A549 (cell line): ENCODE results near the gene RRP36. TPM values are rescaled to one million over a fixed set of nuclear protein-coding genes. Genes with fewer than 3 reads are reported as not detected.

Experiments used
- ATAC-seq, 2 experiments: fragments of 200-7000 bp in 1 of 2; fragments of >200 bp in 1 of 2; cut with Nextera tagmentation in 1 of 2; cut with Tn5 transposase in 1 of 2; 3 replicates each; pipeline versions ENCODE4 v1.8.0 to v1.9.1; 2018 to 2020; ENCODE audit warnings: mild to moderate bottlenecking in 1 of 2, moderate library complexity in 1 of 2
- CTCF ChIA-PET: fragments of 300-600 bp; sonication (Branson Sonifier 250); formaldehyde crosslinking; extraction: SDS; loops from one replicate; lab custom pipeline; 2021; ENCODE audit warnings: antibody characterized with exemption, inconsistent platforms; lab: Yijun Ruan, JAX
- POLR2A ChIA-PET: fragments of 350-600 bp; formaldehyde crosslinking; extraction: SDS; loops from one replicate; lab custom pipeline; 2021; ENCODE audit warnings: antibody characterized with exemption, inconsistent platforms; lab: Yijun Ruan, JAX
- DNase-seq, 2 experiments: peaks; one replicate each; pipeline versions ENCODE4 v3.0.0 to v3.0.0-alpha.2; 2011 to 2016; ENCODE audit warnings: low read depth in 1 of 2, low spot score in 1 of 2
- FAIRE-seq: peaks from 2 replicates; lab custom pipeline; 2011; peaks lifted over from hg19 to GRCh38; lab: Jason Lieb, UNC
- H3K27ac ChIP-seq, 2 experiments: fragments of >200 bp; sonication (Bioruptor Twin); formaldehyde crosslinking; 3 replicates each; pipeline ENCODE4 v1.5.1; 2016 to 2017
- H3K4me1 ChIP-seq: fragments of >200 bp; sonication (Bioruptor Twin); formaldehyde crosslinking; 3 replicates; pipeline ENCODE4 v1.6.1; 2016
- H3K4me2 ChIP-seq: fragments of >200 bp; sonication (Bioruptor Twin); formaldehyde crosslinking; 3 replicates; pipeline ENCODE4 v1.6.1; 2016
- H3K4me3 ChIP-seq: fragments of >200 bp; sonication (Bioruptor Twin); formaldehyde crosslinking; 3 replicates; pipeline ENCODE4 v1.5.1; 2016
- H3K9me3 ChIP-seq: fragments of >200 bp; sonication (Bioruptor Twin); formaldehyde crosslinking; 3 replicates; pipeline ENCODE4 v1.6.1; 2016
- CHD4 ChIP-seq: fragments of 200-600 bp; sonication (generic); IDR thresholded peaks from 2 replicates; pipeline ENCODE4 v1.6.1; 2016; ENCODE audit warnings: antibody characterized with exemption, mild to moderate bottlenecking, borderline replicate concordance
- ESRRA ChIP-seq: fragments of 150-350 bp; IDR thresholded peaks from 2 replicates; pipeline ENCODE4 v1.6.1; 2014; ENCODE audit warnings: mild to moderate bottlenecking, low read length, borderline replicate concordance
- HEYL ChIP-seq: fragments of 250-450 bp; sonication (Bioruptor Pico); IDR thresholded peaks from 2 replicates; pipeline ENCODE4 v1.8.0; 2021; ENCODE audit warnings: mild to moderate bottlenecking, moderate library complexity
- KDM5A ChIP-seq: fragments of 200-600 bp; sonication (generic); IDR thresholded peaks from 2 replicates; pipeline ENCODE4 v1.6.1; 2016; ENCODE audit warnings: antibody characterized with exemption, mild to moderate bottlenecking
- MAFK ChIP-seq: fragments of 450-650 bp; IDR thresholded peaks from 2 replicates; pipeline ENCODE4 v1.6.1; 2014; ENCODE audit not compliant: partially characterized antibody
- NFE2L2 ChIP-seq: fragments of 150-350 bp; conservative IDR thresholded peaks from 2 replicates; pipeline ENCODE4 v1.6.1; 2014; ENCODE audit warnings: low read length
- PHF8 ChIP-seq: fragments of 200-600 bp; sonication (generic); IDR thresholded peaks from 2 replicates; pipeline ENCODE4 v1.6.1; 2016; ENCODE audit warnings: low read depth, mild to moderate bottlenecking, antibody characterized with exemption, moderate library complexity, borderline replicate concordance
- POLR2AphosphoS2 ChIP-seq: conservative IDR thresholded peaks from 2 replicates; pipeline ENCODE4 v1.6.1; 2012; ENCODE audit warnings: low read length, improper control_type of control experiment, inconsistent platforms
- RARB ChIP-seq: fragments of 250-450 bp; sonication (Bioruptor Pico); IDR thresholded peaks from 2 replicates; pipeline ENCODE4 v1.8.0; 2021; ENCODE audit warnings: mild to moderate bottlenecking, moderate library complexity
- RCOR1 ChIP-seq: fragments of 150-350 bp; IDR thresholded peaks from 2 replicates; pipeline ENCODE4 v1.6.1; 2014; ENCODE audit warnings: antibody characterized with exemption, low read length, low read depth
- SMC3 ChIP-seq: fragments of >200 bp; sonication (Bioruptor Twin); formaldehyde crosslinking; IDR thresholded peaks from 3 replicates; pipeline ENCODE4 v1.6.1; 2018; ENCODE audit warnings: inconsistent platforms
- USF2 ChIP-seq: fragments of 450-650 bp; IDR thresholded peaks from 2 replicates; pipeline ENCODE4 v1.6.1; 2014; ENCODE audit warnings: antibody characterized with exemption
- ZSCAN20 ChIP-seq: fragments of 250-450 bp; sonication (Bioruptor Pico); IDR thresholded peaks from 2 replicates; pipeline ENCODE4 v1.8.0; 2022; ENCODE audit warnings: mild to moderate bottlenecking, moderate library complexity
- WGBS: methylation state at CpG from one replicate; pipeline ENCODE4 v1.1.6; 2017; ENCODE audit errors: missing lambda C conversion rate; 5-methylcytosine and 5-hydroxymethylcytosine counted together
- polyA plus RNA-seq, 4 experiments: library from polyadenylated mRNA; depleted of rRNA in 3 of 4; stranded (reverse); fragments of >200 nt; fragmentation: RNase III in 1 of 4; extraction: RNeasy Plus Mini Kit Qiagen cat#74134 plus additional on column Dnase treatment in 1 of 4; gene quantifications; 2 replicates in 3 of 4; 3 replicates in 1 of 4; pipeline ENCODE4 v1.2.3, GENCODE V29; 2011 to 2017
- TF ChIP-seq, protein P1 (sequence below): fragments of 200-600 bp; sonication (generic); IDR thresholded peaks from 2 replicates; pipeline ENCODE4 v1.6.1; 2016; ENCODE audit warnings: antibody characterized with exemption, mild to moderate bottlenecking, moderate library complexity
- TF ChIP-seq, protein P2 (sequence below): fragments of 150-350 bp; IDR thresholded peaks from 2 replicates; pipeline ENCODE4 v1.6.1; 2014; ENCODE audit warnings: low read depth, mild to moderate bottlenecking, low read length
- TF ChIP-seq, protein P3 (sequence below): IDR thresholded peaks from 2 replicates; pipeline ENCODE4 v1.6.1; 2012

Gene RRP36
- polyA plus RNA-seq, 2 of the 4 experiments (the other 2 are of a cell fraction) = 52.3 to 54.0 TPM

DNA sequence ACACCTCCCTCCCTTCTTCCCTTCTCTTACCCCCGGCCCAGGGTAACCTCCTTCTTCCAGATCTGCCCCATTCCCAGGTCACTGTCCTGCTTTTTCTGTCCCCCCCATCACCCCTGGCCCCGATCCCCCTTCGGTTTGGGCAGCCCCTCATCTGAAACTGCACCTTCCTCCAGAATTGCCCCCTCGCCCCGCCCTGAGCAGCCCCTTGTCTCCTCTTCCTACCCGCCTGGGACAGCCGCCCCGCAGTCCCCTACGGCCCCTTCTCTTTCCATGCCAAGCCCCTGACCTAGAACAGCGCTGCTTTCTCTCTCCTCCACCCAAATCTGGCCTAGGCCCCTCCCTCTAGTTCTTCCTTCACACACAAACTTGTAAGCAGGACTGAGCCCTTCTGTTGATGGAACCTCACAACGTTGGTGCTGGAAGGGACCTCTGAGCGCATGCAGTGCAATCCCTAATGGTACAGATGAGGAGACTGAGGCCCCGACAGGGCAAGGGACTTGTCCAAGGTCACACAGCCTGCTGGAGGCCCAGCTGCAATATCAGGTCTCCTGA lies 36.4 kb upstream of the RRP36 start:
- no peaks in the 10 kb centered on the region for H3K9me3 ChIP-seq
- ATAC-seq = peak; percentile 4 to 5; a peak in 1 of 6 replicates
- TF ChIP-seq KDM5A = no peak
- TF ChIP-seq, protein P1, sequence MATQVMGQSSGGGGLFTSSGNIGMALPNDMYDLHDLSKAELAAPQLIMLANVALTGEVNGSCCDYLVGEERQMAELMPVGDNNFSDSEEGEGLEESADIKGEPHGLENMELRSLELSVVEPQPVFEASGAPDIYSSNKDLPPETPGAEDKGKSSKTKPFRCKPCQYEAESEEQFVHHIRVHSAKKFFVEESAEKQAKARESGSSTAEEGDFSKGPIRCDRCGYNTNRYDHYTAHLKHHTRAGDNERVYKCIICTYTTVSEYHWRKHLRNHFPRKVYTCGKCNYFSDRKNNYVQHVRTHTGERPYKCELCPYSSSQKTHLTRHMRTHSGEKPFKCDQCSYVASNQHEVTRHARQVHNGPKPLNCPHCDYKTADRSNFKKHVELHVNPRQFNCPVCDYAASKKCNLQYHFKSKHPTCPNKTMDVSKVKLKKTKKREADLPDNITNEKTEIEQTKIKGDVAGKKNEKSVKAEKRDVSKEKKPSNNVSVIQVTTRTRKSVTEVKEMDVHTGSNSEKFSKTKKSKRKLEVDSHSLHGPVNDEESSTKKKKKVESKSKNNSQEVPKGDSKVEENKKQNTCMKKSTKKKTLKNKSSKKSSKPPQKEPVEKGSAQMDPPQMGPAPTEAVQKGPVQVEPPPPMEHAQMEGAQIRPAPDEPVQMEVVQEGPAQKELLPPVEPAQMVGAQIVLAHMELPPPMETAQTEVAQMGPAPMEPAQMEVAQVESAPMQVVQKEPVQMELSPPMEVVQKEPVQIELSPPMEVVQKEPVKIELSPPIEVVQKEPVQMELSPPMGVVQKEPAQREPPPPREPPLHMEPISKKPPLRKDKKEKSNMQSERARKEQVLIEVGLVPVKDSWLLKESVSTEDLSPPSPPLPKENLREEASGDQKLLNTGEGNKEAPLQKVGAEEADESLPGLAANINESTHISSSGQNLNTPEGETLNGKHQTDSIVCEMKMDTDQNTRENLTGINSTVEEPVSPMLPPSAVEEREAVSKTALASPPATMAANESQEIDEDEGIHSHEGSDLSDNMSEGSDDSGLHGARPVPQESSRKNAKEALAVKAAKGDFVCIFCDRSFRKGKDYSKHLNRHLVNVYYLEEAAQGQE = peak; percentile 42; the same call in 1 of the 2 replicates
- peak overlapping the region; percentile 94 for H3K4me2 ChIP-seq
- WGBS = 22% methylated on average over 10 of the region's 13 CpGs
- 0 out of 3 replicates have a peak, but pooled peaks cover 8% of the 10 kb centered on the region for H3K4me1 ChIP-seq
- FAIRE-seq = no peak
- H3K27ac ChIP-seq = peak overlapping the region; percentile 80 to 93
- POLR2A ChIA-PET = interaction anchor here (1.0 to 1.9 kb wide), 5 partner anchors 19 to 185 kb away, joined by 3 to 8 read pairs (median 5); partner anchors contain the start of gene CUL7
- CTCF ChIA-PET = interaction anchor here (1.0 to 1.5 kb wide), 2 partner anchors 11 to 158 kb away, joined by 5 read pairs; no protein-coding TSS in a partner anchor
- peak overlapping the region; percentile 67 for H3K4me3 ChIP-seq
- DNase-seq = no peak

GRCh38 chr6:42987533-42988451 lies 33.6 kb upstream of the RRP36 start:
- no peak for FAIRE-seq
- ChIA-PET POLR2A (no interaction called here), CTCF (interaction anchor here (0.9 to 1.3 kb wide), 4 partner anchors 15 to 155 kb away, joined by 3 to 6 read pairs (median 4); no protein-coding TSS in a partner anchor)
- no peak for DNase-seq
- Histone ChIP-seq H3K27ac (no peak overlapping the region), H3K4me3 (no peak overlapping the region), H3K4me2 (no peak overlapping the region), H3K9me3 (no peaks in the 10 kb centered on the region), H3K4me1 (0 out of 3 replicates have a peak, but pooled peaks cover 8% of the 10 kb centered on the region)
- TF ChIP-seq NFE2L2 = no peak
- TF ChIP-seq, protein P2, sequence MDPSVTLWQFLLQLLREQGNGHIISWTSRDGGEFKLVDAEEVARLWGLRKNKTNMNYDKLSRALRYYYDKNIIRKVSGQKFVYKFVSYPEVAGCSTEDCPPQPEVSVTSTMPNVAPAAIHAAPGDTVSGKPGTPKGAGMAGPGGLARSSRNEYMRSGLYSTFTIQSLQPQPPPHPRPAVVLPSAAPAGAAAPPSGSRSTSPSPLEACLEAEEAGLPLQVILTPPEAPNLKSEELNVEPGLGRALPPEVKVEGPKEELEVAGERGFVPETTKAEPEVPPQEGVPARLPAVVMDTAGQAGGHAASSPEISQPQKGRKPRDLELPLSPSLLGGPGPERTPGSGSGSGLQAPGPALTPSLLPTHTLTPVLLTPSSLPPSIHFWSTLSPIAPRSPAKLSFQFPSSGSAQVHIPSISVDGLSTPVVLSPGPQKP = no peak
- no peak for TF ChIP-seq USF2
- TF ChIP-seq ESRRA = no peak
- TF ChIP-seq CHD4 = no peak
- TF ChIP-seq ZSCAN20 (CRISPR knock-in tag) = no peak
- TF ChIP-seq, protein P1 = no peak
- no peak for TF ChIP-seq POLR2AphosphoS2
- no peak for TF ChIP-seq SMC3
- TF ChIP-seq HEYL (CRISPR knock-in tag) = no peak
- no peak for TF ChIP-seq PHF8
- TF ChIP-seq, protein P3, sequence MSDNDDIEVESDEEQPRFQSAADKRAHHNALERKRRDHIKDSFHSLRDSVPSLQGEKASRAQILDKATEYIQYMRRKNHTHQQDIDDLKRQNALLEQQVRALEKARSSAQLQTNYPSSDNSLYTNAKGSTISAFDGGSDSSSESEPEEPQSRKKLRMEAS = no peak
- no peak for TF ChIP-seq RARB (CRISPR knock-in tag)
- no peak for TF ChIP-seq MAFK
- TF ChIP-seq RCOR1 = no peak
- ATAC-seq = no peak
- WGBS = 92% methylated on average over 5 of the region's 5 CpGs
